Mesenteric fat pad (tissue), 1 donor: ENCODE measurements around the gene ELAVL1. TPM values are rescaled to one million over a fixed set of nuclear protein-coding genes. Genes with fewer than 3 reads are reported as not detected.

Source experiments
- DNase-seq: peaks from one replicate; pipeline ENCODE4 v3.0.0-alpha.2; 2020; ENCODE audit warnings: low spot score
- total RNA-seq: library from RNA; stranded (reverse); fragmentation: NEBNext Ultra II Directional; extraction: Animal tissue kit (Norgen Biotek cat#: 25700); gene quantifications from one replicate; pipeline ENCODE4 v1.2.1, GENCODE V29; 2021
- donor health status: DM: yes; HTN: yes; CAD: no.

ELAVL1 gene
- total RNA-seq, 1 donor from 2014 or later, result 60.2 TPM

DNA sequence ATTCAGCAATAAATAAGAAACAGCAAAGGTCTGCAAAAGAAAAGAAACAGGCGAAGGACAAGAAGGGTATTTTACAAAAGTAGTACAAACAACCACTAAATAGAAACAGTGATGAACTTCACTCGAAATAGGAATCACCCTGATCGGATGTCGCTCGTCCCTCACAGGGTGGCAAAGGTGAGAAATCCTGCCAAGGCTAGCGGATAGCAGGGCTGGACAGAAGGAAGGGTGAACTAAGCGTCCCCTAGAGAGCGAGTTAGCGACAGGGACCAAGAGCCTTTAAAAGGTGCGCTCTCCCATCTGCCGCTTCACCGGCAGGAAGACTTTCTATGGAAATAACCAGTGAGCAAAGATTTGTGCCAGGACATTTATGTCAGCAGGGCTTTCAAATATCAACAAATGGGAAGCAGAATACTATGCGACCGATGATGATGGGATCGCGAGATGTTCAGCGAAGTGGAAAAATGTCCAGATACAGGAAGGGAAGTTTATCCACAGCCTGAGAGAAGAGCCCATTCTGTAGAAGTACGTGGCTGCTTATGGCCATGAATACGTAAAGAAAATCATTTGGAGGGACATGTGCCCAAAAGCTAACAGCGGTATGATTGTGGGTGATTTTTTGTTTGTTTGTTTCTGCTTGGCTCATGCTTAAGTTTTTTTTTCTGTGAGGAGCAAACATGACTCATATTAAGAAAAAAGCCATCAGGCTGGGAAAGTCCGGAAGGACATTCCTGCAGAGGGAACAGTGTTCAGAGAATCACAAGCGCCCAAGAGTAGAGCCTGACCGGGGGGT lies 18.9 kb downstream of the ELAVL1 start:
- no peak for DNase-seq

DNA sequence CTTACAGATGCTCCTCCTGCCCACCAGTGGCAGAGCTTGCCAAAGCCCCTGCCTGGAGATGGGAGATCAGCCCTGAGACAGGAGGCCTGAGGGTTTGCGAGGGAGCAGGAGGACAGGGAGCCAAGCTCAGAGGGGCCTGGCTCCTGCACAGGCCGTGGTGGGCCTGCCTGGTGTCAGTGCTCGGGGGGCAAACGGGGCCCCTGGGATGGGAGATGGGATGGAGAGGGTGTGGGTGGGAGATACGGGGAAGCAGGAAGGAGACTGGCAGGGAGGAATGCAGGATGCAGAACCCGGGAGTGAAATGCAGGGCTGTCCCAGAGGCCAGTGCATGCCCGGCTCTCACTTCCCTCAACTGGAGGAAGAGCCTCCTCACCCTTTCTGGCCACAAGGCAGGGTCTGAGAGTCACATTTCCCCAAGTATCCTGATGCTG lies 19.9 kb downstream of the ELAVL1 start:
- no peak for DNase-seq

GRCh38 chr19:7983995-7984837 lies 21.2 kb downstream of the ELAVL1 start:
- DNase-seq, result no peak

DNA sequence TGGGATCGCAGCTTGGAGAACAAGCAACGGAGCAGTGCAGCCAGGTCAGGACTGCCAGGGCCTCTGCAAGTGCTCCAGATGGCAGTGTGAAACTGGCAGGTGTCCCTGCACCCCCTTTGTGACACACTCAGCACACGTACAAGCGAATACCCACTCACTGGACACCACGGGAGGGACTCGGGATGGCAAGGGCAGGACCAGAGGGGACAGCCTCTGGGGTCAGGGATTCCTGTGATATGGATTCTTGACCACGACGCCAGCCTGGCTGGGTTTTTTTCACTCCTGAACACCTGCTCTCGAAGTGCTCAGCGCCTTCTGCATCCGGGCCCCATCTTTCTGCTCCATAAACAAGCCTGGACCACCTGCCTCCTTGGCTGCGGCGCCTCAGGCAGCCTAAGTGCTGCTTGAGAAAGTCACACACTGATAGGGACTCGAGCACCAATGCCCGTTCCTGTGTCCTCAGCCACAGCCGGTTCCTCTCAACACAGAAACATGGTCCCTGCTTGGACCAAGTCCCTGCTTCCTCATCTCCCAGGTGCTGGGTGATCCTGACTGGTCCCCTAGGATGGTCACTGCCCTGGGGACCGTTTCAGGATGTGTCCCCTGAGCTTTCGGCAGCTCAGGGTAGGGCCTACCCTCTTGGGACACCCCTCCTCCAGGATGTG lies 22.0 kb downstream of the ELAVL1 start:
- DNase-seq, result no peak

DNA sequence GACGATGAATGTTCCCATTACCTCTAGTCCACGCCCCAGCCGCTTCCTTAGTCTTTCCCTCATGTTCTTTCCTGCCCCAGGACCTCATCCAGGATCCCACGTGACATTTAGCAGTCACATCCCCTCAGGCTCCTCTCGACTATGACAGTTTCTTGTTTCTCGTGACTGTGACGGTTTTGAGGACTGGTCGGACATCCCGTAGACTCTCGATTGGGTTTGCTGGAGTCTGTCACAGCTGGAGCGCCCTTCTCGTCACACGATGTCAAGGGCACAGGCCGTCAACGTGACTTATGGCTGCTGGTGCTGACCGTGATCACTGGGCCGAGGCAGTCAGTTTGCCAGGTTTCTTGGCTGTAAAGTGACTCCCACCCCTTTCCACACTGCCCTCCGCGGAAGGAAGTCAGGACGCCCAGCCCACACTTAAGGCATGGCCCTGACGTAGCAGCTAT lies 22.8 kb downstream of the ELAVL1 start:
- DNase-seq, result no peak

GRCh38 chr19:7982103-7982502 lies 23.3 kb downstream of the ELAVL1 start:
- DNase-seq, result no peak

GRCh38 chr19:7981661-7982060 lies 23.8 kb downstream of the ELAVL1 start:
- DNase-seq, result no peak

- no peak for DNase-seq
Observed at GRCh38 chr19:7981199-7981598, 24.2 kb downstream of the ELAVL1 start.

DNA sequence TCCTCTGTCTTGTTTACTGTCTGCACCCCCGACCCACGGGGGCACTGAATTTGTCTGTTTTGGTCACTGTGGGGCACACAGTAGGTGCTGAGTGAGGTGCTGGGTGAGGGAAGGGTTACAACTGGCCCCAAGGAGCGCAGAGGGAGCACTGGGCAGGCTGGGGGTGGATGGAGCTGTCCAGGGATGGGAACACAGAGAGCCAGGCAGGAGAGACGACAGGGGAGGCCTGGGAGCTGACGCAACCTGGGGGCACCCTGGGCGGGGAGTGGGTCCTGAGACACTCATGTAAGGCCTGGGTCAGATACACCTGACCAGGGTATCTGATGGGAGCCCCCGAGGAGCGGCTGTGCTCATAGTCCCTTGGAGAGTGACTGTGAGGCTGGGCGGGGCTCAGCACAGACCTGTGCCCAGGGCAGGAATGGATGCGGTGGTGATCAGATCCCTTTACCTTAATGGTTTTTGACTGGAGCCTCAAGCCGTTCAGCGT lies 24.8 kb downstream of the ELAVL1 start:
- DNase-seq, result no peak

GRCh38 chr19:7980168-7980567 lies 25.3 kb downstream of the ELAVL1 start:
- no peak for DNase-seq

DNA sequence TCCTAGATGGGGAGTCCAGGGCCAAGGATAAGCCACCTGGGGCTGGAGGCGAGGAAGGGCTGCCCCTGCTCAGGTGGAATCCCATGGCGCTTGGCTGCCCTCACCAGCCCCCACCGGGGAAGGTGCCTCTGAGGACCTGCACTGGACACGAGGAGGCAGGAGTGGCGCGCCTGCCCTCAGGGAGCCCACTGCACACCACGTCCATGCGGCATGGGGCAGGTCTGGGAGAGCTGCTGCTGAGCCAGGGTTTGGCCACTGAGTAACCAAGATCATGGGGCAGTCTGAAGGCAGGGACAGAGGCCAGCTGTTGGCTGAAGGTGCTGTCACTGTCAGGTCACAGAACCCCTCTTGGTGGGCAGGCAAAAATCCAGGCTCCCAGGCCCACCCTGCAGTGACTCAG lies 25.9 kb downstream of the ELAVL1 start:
- no peak for DNase-seq

DNA sequence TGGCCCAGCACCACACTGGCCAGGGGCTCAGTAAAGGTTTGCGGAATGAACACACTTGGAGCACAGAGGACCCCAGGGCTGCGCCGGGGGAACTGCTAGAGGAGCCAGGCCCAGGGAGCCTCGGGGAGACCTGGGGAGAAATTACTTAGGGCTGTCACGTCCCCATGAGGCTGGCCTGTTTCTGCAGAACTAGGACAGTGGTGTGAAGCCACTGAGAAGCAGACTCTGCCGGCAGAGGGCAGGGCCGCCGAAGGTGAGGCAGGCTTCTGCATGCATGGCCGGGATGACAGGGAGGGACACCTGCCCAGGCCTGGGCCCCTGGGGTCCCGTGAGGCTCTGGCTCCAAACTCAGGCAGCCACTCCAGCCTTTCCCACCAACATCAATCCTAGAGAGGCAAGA lies 26.4 kb downstream of the ELAVL1 start:
- no peak for DNase-seq

DNA sequence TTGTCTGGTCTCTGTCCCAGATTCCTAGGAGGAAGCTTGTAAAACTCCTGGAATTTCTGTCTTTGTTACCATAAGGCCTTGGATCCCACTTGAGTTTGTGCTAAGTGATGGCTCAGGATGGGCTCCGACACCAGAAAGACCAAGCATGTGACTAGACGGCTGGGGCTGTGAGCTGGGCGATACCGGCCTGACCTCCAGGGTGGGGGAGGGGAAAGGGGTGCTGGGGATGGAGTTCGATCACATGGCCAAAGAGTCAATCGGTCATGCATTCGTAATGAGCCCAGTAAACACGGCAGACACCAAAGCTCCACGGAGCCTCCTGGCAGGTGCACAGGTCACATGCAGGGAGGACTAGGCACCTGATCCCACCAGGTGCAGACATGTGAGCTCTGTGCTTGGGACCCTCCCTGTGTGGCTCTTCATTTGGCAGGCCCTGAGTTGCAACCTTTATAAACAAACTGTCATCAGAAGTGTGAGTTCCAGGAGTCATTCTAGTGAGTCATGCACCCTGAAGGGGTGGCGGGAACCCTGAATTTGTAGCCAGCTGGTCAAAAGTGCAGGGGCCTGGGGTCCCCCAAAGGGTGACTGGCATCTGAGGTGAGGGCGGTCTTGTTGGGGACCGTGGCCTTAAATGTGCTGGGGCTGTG lies 27.1 kb downstream of the ELAVL1 start:
- no peak for DNase-seq

DNA sequence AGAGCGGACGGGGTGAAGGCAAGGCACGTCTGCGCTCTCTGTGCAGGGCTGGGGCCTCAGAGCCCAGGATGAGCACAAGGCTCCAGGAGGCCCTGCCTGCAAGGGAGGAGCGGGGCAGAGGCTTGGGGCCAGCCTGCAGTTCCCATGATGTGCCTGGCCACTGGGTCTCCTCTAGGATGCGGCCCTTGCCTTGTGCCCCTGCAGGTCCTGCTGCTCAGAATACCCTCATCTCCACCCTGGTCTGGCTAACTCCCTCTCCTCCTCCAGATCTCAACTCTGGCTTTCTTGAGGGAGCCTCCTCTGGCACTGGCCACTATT lies 27.8 kb downstream of the ELAVL1 start:
- DNase-seq, result no peak

DNA sequence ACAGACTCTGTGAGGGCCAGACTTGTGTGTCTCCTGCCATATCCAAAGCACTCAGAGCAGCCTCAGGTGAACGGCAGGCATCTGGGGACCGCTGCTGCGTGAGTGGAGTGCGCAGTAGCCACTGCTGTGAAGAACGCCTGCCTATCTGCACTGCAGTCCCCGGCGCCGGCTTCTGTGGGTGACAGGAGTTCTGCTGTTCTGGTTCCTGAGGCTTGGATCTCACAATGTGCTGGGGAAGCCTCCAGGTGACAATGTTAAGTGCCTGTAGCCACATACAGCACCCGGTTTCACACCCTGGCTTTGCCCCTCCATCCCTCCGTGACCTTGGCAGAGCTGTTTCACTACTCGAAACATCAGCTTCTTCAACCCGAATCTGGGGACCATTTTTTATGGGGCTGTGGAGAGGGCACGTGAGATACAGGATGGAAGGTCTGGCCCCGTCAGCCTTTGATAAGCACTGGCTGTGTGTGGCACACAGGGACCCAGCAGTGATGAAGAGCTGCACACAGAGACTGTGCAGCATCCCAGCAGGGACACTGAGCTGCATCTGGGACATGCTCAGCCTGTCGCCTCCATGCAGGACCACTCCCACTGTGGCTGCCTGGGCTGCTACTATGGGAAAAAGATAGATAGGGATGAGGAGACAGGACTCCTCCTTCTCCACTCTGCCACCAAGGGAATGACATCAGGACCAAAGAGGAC lies 28.3 kb downstream of the ELAVL1 start:
- DNase-seq, result no peak

- no peak for DNase-seq
Observed at GRCh38 chr19:7976461-7976860, 29.0 kb downstream of the ELAVL1 start.

DNA sequence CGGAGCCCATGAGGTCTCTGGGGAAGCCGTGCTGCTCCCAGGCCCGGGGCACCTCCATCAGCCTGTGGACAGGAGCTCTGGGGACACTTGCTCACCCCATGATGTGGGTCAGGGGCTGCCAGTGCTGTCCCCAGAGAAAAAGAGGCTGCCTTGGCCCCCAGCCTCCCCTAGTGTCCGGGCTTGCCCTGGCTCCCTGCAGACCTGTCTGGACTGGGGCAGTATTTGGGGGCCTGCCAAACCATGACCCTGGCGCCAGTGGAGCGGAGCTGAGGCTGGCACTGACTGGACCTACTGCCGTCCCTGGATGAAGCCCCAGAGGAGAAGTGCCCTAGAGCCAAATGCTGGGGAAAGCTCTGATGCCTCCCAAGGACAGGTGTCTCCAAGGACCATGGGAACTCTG lies 30.4 kb downstream of the ELAVL1 start:
- DNase-seq, result no peak

- DNase-seq, result no peak
Observed at GRCh38 chr19:7973883-7974282, 31.6 kb downstream of the ELAVL1 start.

DNA sequence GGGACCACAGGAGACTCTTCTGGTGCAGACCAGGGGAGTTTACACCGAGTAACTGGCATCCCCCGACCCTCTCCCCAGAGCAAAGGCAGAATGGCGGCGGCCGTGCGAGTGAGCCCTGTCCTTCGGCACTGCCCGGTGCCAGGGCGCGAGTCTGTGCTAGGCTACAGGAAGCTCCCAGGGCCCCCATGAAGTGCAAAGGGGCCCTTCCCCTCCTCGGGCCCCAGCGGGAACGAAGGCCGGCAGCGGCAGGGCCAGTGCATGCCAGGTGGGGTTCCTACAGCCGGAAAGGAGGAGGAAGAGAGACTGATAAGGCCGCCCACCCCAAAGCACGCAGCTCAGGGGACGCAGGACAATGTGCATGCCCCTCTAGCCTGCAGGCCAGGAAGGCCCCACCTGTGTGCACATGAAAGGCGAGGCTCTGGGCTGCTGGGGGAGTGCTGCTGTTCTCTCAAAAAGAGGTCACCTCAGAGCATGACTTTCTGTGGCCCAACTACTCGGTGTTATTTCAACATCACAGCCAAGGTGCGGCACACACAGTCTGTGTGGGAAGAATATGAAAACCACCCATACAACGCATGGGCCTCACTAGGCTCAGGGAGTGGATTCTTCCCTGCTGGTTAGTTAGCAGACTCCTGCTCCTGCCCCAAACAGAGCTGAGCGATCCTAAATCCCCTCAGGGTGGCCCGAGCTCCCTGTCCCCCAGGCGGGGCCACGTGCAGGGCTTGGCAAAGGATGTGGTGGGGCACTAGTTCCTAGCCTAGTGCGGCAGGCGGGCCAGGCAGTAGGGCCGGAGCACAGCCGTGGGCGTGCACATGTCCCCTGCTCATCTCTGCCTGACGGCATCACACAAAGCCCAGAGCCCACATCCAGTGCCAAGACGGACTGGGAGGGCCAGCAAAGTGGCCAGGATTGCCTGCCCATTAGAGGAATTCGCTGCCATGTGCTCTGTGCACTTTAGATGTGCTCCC lies 33.6 kb downstream of the ELAVL1 start:
- no peak for DNase-seq
